Neuron (in vitro differentiated cells): ENCODE results near the gene IL21R.

Experiments
- H2AFZ ChIP-seq: one replicate; pipeline ENCODE4 v1.6.1; 2013; ENCODE audit warnings: low read depth, mild to moderate bottlenecking, inconsistent platforms, low read length, moderate library complexity
- H3K27me3 ChIP-seq: one replicate; pipeline ENCODE4 v1.6.1; 2013; ENCODE audit warnings: low read length; ENCODE audit not compliant: insufficient read depth
- H3K36me3 ChIP-seq: one replicate; pipeline ENCODE4 v1.6.1; 2013; ENCODE audit warnings: low read length; ENCODE audit not compliant: insufficient read depth
- H3K4me1 ChIP-seq: one replicate; pipeline ENCODE4 v1.6.1; 2013; ENCODE audit warnings: low read length; ENCODE audit not compliant: insufficient read depth
- H3K4me3 ChIP-seq: 2 replicates; pipeline ENCODE4 v1.5.1; 2013; ENCODE audit warnings: mild to moderate bottlenecking, low read length, moderate library complexity
- H3K9me3 ChIP-seq: one replicate; pipeline ENCODE4 v1.6.1; 2013; ENCODE audit warnings: low read length

The IL21R gene

DNA sequence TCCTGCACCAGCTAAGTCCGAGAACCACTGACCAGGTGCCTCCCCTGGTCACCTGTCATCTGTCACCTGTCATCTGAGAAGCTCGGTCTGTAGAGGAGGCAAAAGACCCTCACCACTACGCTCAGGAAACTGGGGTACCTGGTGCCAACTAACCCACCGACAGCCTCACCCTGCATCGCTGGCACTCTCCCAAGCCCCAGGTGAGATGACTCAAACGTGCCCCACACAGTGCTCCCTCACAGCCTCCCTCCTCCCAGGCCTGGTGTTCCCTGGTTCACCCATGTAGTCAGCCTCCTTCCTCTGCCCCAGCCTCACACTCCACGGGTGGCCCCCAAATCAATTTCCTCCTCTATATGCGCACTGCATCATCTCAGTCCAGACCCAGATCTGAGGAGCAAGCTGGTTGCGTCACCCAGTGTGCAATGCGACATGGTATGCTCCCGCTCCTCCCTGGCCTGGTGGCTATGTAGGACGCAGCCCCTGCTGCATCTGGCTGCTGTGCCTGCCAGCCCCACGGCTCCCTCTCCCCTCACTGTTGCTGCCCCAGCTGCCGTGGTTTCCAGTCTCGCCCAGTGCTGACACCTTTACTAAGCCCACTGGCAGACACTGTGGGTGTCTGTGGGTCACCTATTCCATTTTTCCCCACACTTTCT is 79.4 kb downstream of the IL21R start:
- no peaks in the 10 kb centered on the region for H3K9me3 ChIP-seq
- peaks cover 88% of the 10 kb centered on the region for H3K36me3 ChIP-seq
- H3K4me3 ChIP-seq: no peak overlapping the region
- no peaks in the 10 kb centered on the region for H3K4me1 ChIP-seq
- H2AFZ ChIP-seq: no peak overlapping the region
- H3K27me3 ChIP-seq: no peaks in the 10 kb centered on the region

DNA sequence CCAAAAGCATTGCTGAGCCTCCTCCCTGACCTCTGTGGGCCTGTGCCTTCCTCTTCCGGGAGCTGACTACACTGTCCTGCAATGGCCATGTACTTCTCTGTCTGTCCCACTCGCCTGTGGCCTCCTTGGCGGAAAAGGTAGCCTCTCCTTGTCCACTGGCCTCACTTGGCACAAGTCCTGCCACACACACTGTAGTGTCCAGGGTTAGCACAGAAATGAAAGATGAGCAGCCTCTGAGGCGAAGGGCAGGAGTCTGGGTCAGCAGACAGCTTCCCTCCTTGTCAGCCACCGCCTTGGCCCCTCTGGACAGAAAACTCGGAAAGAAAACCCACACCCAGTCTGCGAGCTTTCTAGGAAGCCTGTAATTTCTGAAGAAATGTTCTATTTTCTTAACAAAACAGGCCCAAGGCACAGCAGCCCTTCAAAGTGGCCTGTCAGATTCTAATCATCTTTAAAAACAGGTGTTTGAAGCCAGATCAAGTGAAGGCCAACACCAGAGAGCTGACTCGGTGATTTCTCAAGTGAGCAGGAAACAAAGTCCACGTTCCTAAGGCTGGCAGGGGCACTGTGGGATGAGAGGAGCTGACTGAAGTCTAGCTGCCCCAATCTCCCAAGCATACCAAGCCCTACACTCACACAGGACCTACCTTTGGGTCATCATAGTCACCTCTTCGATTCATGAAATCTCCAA is 80.6 kb downstream of the IL21R start:
- peaks cover 85% of the 10 kb centered on the region for H3K36me3 ChIP-seq
- H3K27me3 ChIP-seq: no peaks in the 10 kb centered on the region
- H3K4me1 ChIP-seq: no peaks in the 10 kb centered on the region
- H3K9me3 ChIP-seq: no peaks in the 10 kb centered on the region
- no peak overlapping the region for H3K4me3 ChIP-seq
- no peak overlapping the region for H2AFZ ChIP-seq

GRCh38 chr16:27483088-27483437 is 81.1 kb downstream of the IL21R start:
- Histone ChIP-seq H3K36me3 (peaks cover 85% of the 10 kb centered on the region), H3K9me3 (no peaks in the 10 kb centered on the region), H3K27me3 (no peaks in the 10 kb centered on the region), H3K4me3 (no peak overlapping the region), H2AFZ (no peak overlapping the region), H3K4me1 (no peaks in the 10 kb centered on the region)

GRCh38 chr16:27483624-27484023 is 81.7 kb downstream of the IL21R start:
- H3K4me1 ChIP-seq: no peaks in the 10 kb centered on the region
- peaks cover 85% of the 10 kb centered on the region for H3K36me3 ChIP-seq
- H2AFZ ChIP-seq: no peak overlapping the region
- no peak overlapping the region for H3K4me3 ChIP-seq
- no peaks in the 10 kb centered on the region for H3K27me3 ChIP-seq
- H3K9me3 ChIP-seq: no peaks in the 10 kb centered on the region

GRCh38 chr16:27485126-27485525 is 83.2 kb downstream of the IL21R start:
- H3K4me3 ChIP-seq: no peak overlapping the region
- H3K27me3 ChIP-seq: no peaks in the 10 kb centered on the region
- no peaks in the 10 kb centered on the region for H3K4me1 ChIP-seq
- no peak overlapping the region for H2AFZ ChIP-seq
- peaks cover 97% of the 10 kb centered on the region for H3K36me3 ChIP-seq
- no peaks in the 10 kb centered on the region for H3K9me3 ChIP-seq

- Histone ChIP-seq H3K4me1 (no peaks in the 10 kb centered on the region), H3K9me3 (no peaks in the 10 kb centered on the region), H3K36me3 (peaks cover 97% of the 10 kb centered on the region), H3K27me3 (no peaks in the 10 kb centered on the region), H2AFZ (no peak overlapping the region), H3K4me3 (no peak overlapping the region)
Measured at GRCh38 chr16:27485811-27486210, 83.8 kb downstream of the IL21R start.

DNA sequence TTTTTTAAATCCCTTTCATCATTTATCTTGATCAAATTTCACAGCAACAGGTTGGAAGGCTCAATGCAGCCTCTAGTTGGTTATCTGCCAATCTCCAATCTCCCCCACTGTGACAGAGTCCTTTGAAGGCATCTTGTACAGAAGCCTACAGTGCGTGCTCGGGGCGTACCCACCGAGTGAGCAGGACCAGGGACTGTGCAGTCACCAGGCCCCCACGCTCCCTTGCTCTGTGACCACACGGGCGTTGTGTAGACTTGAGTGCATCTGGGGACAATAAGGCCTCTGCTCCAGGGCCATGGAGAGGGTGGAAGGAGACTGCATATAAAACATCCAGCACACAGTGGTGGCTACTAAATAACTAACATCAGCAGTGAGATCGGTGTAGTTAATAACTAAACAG is 84.4 kb downstream of the IL21R start:
- H3K9me3 ChIP-seq: no peaks in the 10 kb centered on the region
- H3K4me3 ChIP-seq: no peak overlapping the region
- H3K4me1 ChIP-seq: no peaks in the 10 kb centered on the region
- H2AFZ ChIP-seq: no peak overlapping the region
- no peaks in the 10 kb centered on the region for H3K27me3 ChIP-seq
- H3K36me3 ChIP-seq: peaks cover 97% of the 10 kb centered on the region

- Histone ChIP-seq H3K4me1 (no peaks in the 10 kb centered on the region), H2AFZ (no peak overlapping the region), H3K27me3 (no peaks in the 10 kb centered on the region), H3K36me3 (peaks cover 97% of the 10 kb centered on the region), H3K4me3 (no peak overlapping the region), H3K9me3 (no peaks in the 10 kb centered on the region)
Measured at GRCh38 chr16:27486760-27487159, 84.8 kb downstream of the IL21R start.

DNA sequence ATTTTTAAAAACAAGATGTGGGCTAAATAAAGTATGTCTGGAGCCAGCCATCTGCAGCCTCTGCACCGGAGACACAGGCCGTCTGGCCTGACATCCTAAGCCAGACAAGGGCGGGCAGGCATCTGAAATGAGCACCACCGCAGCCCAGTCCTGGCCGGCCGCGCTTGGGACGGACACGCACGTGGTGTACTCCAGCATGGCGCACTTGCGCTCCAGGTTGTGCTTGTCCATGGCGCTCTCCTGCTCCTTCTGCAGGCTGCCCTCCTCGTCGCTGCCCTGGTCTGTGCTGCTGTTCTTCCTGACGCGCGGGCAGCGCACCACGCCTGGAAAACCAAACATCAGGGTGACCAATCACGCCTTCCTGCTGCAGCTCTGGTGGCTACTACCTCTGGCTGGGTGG is 87.4 kb downstream of the IL21R start:
- Histone ChIP-seq H3K4me3 (no peak overlapping the region), H3K9me3 (no peaks in the 10 kb centered on the region), H2AFZ (no peak overlapping the region), H3K36me3 (peaks cover 94% of the 10 kb centered on the region), H3K27me3 (no peaks in the 10 kb centered on the region), H3K4me1 (no peaks in the 10 kb centered on the region)

DNA sequence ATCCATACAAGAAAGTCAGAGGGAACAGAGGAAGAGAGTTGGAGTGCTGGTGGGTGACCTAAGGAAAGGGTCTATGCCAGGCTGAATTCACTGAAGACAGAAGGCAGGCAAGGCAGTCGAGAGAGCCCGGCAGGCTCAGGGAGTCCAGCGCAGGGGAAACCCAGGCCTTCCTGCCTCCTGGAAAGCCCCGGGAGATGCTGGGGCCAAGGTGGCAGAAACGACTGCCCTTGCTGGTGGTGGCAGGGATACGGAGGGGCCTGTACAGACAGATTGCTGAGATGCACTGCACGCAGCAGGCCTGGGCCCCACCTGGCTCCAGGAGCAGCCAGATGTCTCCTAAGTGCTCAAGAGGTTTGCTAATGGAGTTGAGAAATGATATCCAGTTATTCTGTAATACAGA is 87.9 kb downstream of the IL21R start:
- Histone ChIP-seq H3K36me3 (peaks cover 94% of the 10 kb centered on the region), H3K4me1 (no peaks in the 10 kb centered on the region)

GRCh38 chr16:27491894-27492587 is 90.1 kb downstream of the IL21R start:
- Histone ChIP-seq H3K9me3 (no peaks in the 10 kb centered on the region), H3K27me3 (no peaks in the 10 kb centered on the region), H3K4me3 (no peak overlapping the region), H3K36me3 (peaks cover 90% of the 10 kb centered on the region), H2AFZ (no peak overlapping the region), H3K4me1 (no peaks in the 10 kb centered on the region)

More for the DNA sequence above, 87.9 kb downstream of the IL21R start:
- H2AFZ ChIP-seq: no peak overlapping the region
- no peaks in the 10 kb centered on the region for H3K27me3 ChIP-seq
- H3K9me3 ChIP-seq: no peaks in the 10 kb centered on the region
- H3K4me3 ChIP-seq: no peak overlapping the region

GRCh38 chr16:27492588-27492979 is 90.6 kb downstream of the IL21R start:
- H3K27me3 ChIP-seq: no peaks in the 10 kb centered on the region
- H3K9me3 ChIP-seq: no peaks in the 10 kb centered on the region
- no peaks in the 10 kb centered on the region for H3K4me1 ChIP-seq
- H3K36me3 ChIP-seq: peaks cover 92% of the 10 kb centered on the region
- no peak overlapping the region for H2AFZ ChIP-seq
- no peak overlapping the region for H3K4me3 ChIP-seq

GRCh38 chr16:27495191-27495590 is 93.2 kb downstream of the IL21R start:
- H3K27me3 ChIP-seq: no peaks in the 10 kb centered on the region
- no peaks in the 10 kb centered on the region for H3K9me3 ChIP-seq
- no peak overlapping the region for H2AFZ ChIP-seq
- H3K4me1 ChIP-seq: no peaks in the 10 kb centered on the region
- no peak overlapping the region for H3K4me3 ChIP-seq
- H3K36me3 ChIP-seq: peaks cover 90% of the 10 kb centered on the region
